Right lobe of liver (tissue), 6 donors: ENCODE data around the gene VWDE. TPM values are rescaled to one million over a fixed set of nuclear protein-coding genes. Genes with fewer than 3 reads are reported as not detected.

Source experiments
- ATAC-seq, 4 donors: fragments of 200-7000 bp; cut with Tn5 transposase; one replicate each; pipeline ENCODE4 v1.9.1; 2020; ENCODE audit warnings: mild to moderate bottlenecking in 4 of 4, moderate library complexity in 4 of 4
- DNase-seq, 3 donors: peaks; one replicate each; pipeline ENCODE4 v3.0.0-alpha.2; 2020
- H3K27ac ChIP-seq, 3 donors: fragments of 200-600 bp; one replicate each; pipeline ENCODE4 v1.8.0; 2022
- H3K27me3 ChIP-seq, 2 donors: fragments of 200-600 bp; one replicate each; pipeline ENCODE4 v1.8.0; 2022
- H3K36me3 ChIP-seq, 4 donors: fragments of 200-600 bp; sonication (generic) in 1 of 4; one replicate each; pipeline versions ENCODE4 v1.5.1 to v1.8.0; 2017 to 2022; ENCODE audit warnings: control low read depth in 1 of 4
- H3K4me1 ChIP-seq, 4 donors: fragments of 200-600 bp; sonication (generic) in 1 of 4; one replicate each; pipeline versions ENCODE4 v1.5.1 to v1.8.0; 2017 to 2022; ENCODE audit warnings: control low read depth in 1 of 4
- H3K4me3 ChIP-seq, 3 donors: fragments of 200-600 bp; one replicate each; pipeline ENCODE4 v1.8.0; 2022
- H3K9me3 ChIP-seq, 4 donors: fragments of 200-600 bp; sonication (generic) in 1 of 4; one replicate each; pipeline versions ENCODE4 v1.5.1 to v1.8.0; 2017 to 2022; ENCODE audit warnings: control low read depth in 1 of 4
- POLR2A ChIP-seq: fragments of 450-650 bp; IDR thresholded peaks from one replicate; pipeline ENCODE4 v1.6.1; 2017; ENCODE audit warnings: antibody characterized with exemption, mild to moderate bottlenecking
- WGBS: methylation state at CpG from one replicate; pipeline ENCODE4 v1.1.6; 2018; ENCODE audit warnings: low coverage, low lambda C conversion rate; ENCODE audit not compliant: insufficient coverage; ENCODE audit errors: missing lambda C conversion rate; 5-methylcytosine and 5-hydroxymethylcytosine counted together
- intact Hi-C, 2 donors: fragments of 100-400 bp; cut with DNase I; formaldehyde crosslinking; loops; one replicate each; pipeline versions ENCODE4 v1.11.2 to v1.14.1; 2022
- total RNA-seq, 6 experiments: library from RNA; depleted of rRNA in 2 of 6; stranded (reverse); fragments of >200 nt in 2 of 6; fragmentation: NEBNext Ultra II Directional in 3 of 6; extraction: Animal tissue kit (Norgen Biotek cat#: 25700) in 3 of 6; gene quantifications; one replicate each; pipeline versions ENCODE4 v1.1.0 to v1.2.4, GENCODE V29; 2016 to 2023
- TF ChIP-seq, protein P1 (sequence below), 4 donors: fragments of 200-600 bp in 3 of 4; fragments of 450-650 bp in 1 of 4; IDR thresholded peaks; one replicate each; pipeline versions ENCODE4 v1.5.1 to v1.8.0; 2016 to 2022; ENCODE audit warnings: antibody characterized with exemption in 4 of 4, mild to moderate bottlenecking in 2 of 4
- donor health status: DM: no; HTN: yes; CAD: no.
- donor health status: DM: no; HTN: no; CAD: no.
- donor health status: DM: no; HTN: no; CAD: no.
- donor health status: DM: no; HTN: yes; CAD: no.
- donor health status: DM: no; HTN: yes; CAD: no.

VWDE gene
- total RNA-seq, 6 experiments from 2014 or later = 0.24 to 0.42 (median 0.38) TPM; not detected in 3

DNA sequence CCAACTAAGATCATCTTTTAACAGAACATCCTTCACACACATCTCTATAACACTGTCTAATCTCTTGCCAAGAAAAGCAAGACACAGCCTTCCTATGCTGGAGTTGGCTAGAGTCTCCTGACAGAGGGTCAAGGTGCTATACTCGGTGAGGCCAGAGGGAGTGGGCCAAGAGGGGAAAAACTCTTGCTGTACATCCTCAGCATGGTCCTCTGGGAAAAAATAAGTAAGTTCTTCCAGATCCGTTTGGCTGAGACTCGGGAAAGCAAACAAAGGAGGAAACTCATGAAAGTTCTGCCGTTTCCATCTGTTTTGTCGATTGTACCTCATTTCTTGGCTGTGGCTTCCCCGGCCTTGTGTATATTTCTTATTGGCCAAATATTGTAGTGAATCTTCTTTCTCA, 33.9 kb downstream of the VWDE start:
- no peak overlapping the region for H3K4me3 ChIP-seq
- H3K36me3 ChIP-seq = no peaks in the 10 kb centered on the region
- H3K27ac ChIP-seq = no peak overlapping the region
- no peaks in the 10 kb centered on the region for H3K27me3 ChIP-seq
- TF ChIP-seq, protein P1, sequence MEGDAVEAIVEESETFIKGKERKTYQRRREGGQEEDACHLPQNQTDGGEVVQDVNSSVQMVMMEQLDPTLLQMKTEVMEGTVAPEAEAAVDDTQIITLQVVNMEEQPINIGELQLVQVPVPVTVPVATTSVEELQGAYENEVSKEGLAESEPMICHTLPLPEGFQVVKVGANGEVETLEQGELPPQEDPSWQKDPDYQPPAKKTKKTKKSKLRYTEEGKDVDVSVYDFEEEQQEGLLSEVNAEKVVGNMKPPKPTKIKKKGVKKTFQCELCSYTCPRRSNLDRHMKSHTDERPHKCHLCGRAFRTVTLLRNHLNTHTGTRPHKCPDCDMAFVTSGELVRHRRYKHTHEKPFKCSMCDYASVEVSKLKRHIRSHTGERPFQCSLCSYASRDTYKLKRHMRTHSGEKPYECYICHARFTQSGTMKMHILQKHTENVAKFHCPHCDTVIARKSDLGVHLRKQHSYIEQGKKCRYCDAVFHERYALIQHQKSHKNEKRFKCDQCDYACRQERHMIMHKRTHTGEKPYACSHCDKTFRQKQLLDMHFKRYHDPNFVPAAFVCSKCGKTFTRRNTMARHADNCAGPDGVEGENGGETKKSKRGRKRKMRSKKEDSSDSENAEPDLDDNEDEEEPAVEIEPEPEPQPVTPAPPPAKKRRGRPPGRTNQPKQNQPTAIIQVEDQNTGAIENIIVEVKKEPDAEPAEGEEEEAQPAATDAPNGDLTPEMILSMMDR (IDR thresholded peaks at IDR 0.05) = no peak
- no peak for TF ChIP-seq POLR2A
- intact Hi-C loops = no loop called here
- DNase-seq (no peak), ATAC-seq (no peak)
- H3K4me1 ChIP-seq = no peaks in the 10 kb centered on the region
- no peaks in the 10 kb centered on the region for H3K9me3 ChIP-seq
- 54% methylated on average over 5 of the region's 6 CpGs for WGBS

DNA sequence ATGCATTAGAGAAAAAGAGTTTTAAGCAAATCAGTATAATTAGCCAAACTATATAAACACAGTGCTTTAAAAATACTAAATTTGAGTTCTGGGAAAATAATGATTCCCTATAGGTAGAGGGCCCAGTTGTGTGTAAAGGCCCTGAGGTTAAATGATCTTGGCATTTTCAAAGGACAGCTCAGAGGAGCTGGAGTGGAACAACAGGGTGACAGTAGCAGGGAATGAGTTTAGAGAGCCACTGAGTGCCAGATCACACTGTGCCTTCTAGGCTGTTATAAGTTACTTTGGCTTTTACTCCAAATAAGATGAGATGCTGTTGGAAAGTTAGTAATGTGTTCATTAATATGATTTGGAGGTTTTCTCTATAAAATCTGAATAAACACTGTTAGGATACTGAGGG, 34.6 kb downstream of the VWDE start:
- Histone ChIP-seq H3K27ac (no peak overlapping the region), H3K36me3 (no peaks in the 10 kb centered on the region), H3K4me3 (no peak overlapping the region), H3K4me1 (no peaks in the 10 kb centered on the region), H3K27me3 (no peaks in the 10 kb centered on the region), H3K9me3 (no peaks in the 10 kb centered on the region)
- intact Hi-C loops = no loop called here
- TF ChIP-seq, protein P1 (IDR thresholded peaks at IDR 0.05) = no peak
- no peak for TF ChIP-seq POLR2A
- DNase-seq = no peak
- ATAC-seq = no peak

DNA sequence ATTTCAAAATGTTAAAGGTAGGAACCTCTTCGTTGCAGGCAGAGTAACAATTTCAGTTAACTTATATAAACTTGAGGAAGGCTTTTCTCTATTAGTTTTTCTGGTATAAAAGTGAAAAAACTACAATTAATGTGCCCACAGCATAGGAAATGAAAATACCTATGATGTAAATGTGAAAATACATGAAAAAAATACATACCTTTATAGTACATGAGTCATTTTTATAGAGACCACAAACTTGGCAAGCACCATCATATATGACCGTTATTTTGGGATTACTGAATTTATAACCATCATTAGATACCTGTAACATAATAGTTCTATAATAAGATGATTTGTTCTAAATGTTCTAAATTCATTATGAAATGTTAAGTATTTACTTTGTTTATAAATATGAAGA, 42.7 kb downstream of the VWDE start:
- DNase-seq (no peak), ATAC-seq (no peak)
- no peaks in the 10 kb centered on the region for H3K9me3 ChIP-seq
- H3K27me3 ChIP-seq = no peaks in the 10 kb centered on the region
- no peaks in the 10 kb centered on the region for H3K36me3 ChIP-seq
- TF ChIP-seq POLR2A = no peak
- TF ChIP-seq, protein P1 (IDR thresholded peaks at IDR 0.05) = no peak
- H3K4me1 ChIP-seq = no peaks in the 10 kb centered on the region
- intact Hi-C loops = no loop called here
- 14% methylated on average over 2 of the region's 2 CpGs for WGBS
- H3K27ac ChIP-seq = no peak overlapping the region
- no peak overlapping the region for H3K4me3 ChIP-seq

DNA sequence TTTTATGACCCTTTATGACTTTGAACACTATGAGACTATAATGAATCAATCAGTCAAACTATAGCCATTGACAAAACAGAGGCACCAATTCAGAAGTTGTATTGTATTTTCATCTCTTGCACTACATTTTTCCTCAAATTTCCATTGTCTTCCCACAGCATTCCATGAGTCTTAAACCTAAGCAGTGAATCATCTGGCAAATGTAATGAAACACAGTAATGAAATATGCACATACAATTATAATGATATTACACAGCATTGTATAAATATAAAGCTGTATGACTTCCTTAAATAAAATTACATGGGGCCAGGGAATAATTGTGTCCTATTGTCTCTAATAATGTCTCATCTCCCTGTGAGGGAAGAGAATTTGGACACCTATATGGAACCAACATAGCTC, 45.0 kb downstream of the VWDE start:
- Histone ChIP-seq H3K36me3 (no peaks in the 10 kb centered on the region), H3K27me3 (no peaks in the 10 kb centered on the region), H3K4me1 (no peaks in the 10 kb centered on the region), H3K9me3 (no peaks in the 10 kb centered on the region), H3K27ac (no peak overlapping the region), H3K4me3 (no peak overlapping the region)
- TF ChIP-seq, protein P1 (IDR thresholded peaks at IDR 0.05) = no peak
- no peak for TF ChIP-seq POLR2A
- intact Hi-C loops = no loop called here
- DNase-seq (no peak), ATAC-seq (no peak)

DNA sequence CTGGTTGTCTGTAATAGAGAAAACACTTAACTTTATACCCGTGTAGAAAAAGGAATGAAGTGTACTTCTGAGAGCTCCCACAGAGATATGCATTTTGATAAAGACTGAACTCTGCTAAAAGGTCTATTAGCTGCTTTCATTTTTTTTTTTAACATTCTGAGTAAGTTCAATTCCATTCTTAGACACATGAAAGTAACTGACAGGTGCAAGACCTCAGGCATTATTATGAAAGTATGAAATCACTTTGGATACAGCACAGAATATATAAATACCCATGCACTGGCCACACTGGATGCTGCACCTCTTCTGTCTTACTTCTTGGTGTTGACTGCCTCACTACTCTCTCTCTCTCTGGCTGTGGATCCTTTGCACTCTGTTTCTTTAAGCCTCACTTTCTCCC, 46.2 kb downstream of the VWDE start:
- H3K27me3 ChIP-seq = no peaks in the 10 kb centered on the region
- WGBS = 27% methylated on average over 1 of the region's 1 CpG
- no peak overlapping the region for H3K27ac ChIP-seq
- H3K9me3 ChIP-seq = no peaks in the 10 kb centered on the region
- no peak for TF ChIP-seq POLR2A
- TF ChIP-seq, protein P1 (IDR thresholded peaks at IDR 0.05) = no peak
- no peaks in the 10 kb centered on the region for H3K4me1 ChIP-seq
- no peak overlapping the region for H3K4me3 ChIP-seq
- intact Hi-C loops = no loop called here
- no peak for ATAC-seq
- DNase-seq = no peak
- no peaks in the 10 kb centered on the region for H3K36me3 ChIP-seq
